ENCODE results near the gene HCFC2. TPM values are rescaled to one million over a fixed set of nuclear protein-coding genes. Genes with fewer than 3 reads are reported as not detected.

The HCFC2 gene
- polyA plus RNA-seq, 1 donor, result 34.3 TPM

Other genes starting within 250 kb of the HCFC2 start
- 9.0 TPM for gene NT5DC3, start 223.3 kb upstream of the HCFC2 start, polyA plus RNA-seq (ENCODE audit: insufficient read length)
- 285 TPM for gene HSP90B1, start 134.1 kb upstream of the HCFC2 start, polyA plus RNA-seq (ENCODE audit: insufficient read length)
- gene TDG, start 98.7 kb upstream of the HCFC2 start, polyA plus RNA-seq (ENCODE audit: insufficient read length), result 32.5 TPM
- 51.9 TPM for gene GLT8D2, start 14.3 kb upstream of the HCFC2 start, polyA plus RNA-seq (ENCODE audit: insufficient read length)
- gene NFYB, start 73.7 kb downstream of the HCFC2 start, polyA plus RNA-seq (ENCODE audit: insufficient read length), result 35.1 TPM
- gene TXNRD1, start 151.2 kb downstream of the HCFC2 start, polyA plus RNA-seq (ENCODE audit: insufficient read length), result 42.0 TPM
- 1.4 TPM for gene EID3, start 239.2 kb downstream of the HCFC2 start, polyA plus RNA-seq (ENCODE audit: insufficient read length)

Measured in forelimb muscle (tissue), 1 donor.